NCI-H345 (cell line): ENCODE measurements around the gene PDE4A.
"Not testable (repeated sequence)": the region's sequence is repeated elsewhere in the genome, so short reads cannot be mapped to it uniquely, and the experiment has no call there.

ENCODE experiments used
- DNase-seq: peaks from one replicate; lab custom pipeline; 2025; lab: John Stamatoyannopoulos, UW

Gene PDE4A

GRCh38 chr19:10403137-10404021, 17.0 kb upstream of the PDE4A start, which contains the start of gene CDC37:
Gene CDC37 (minus strand): TSS chr19:10403542. CDS start chr19:10403479, 63 bp downstream.
- peak; percentile 97 for DNase-seq

- no peak for DNase-seq
Observed at GRCh38 chr19:10404888-10405820, 15.2 kb upstream of the PDE4A start.

GRCh38 chr19:10406191-10406590, 14.1 kb upstream of the PDE4A start:
- DNase-seq: no peak

GRCh38 chr19:10407096-10407495, 13.2 kb upstream of the PDE4A start:
- DNase-seq: no peak

- DNase-seq: no peak
Observed at GRCh38 chr19:10408511-10409283, 11.6 kb upstream of the PDE4A start.

GRCh38 chr19:10411224-10411623, 9.1 kb upstream of the PDE4A start:
- not testable (repeated sequence) for DNase-seq

- peak; percentile 26 for DNase-seq
Observed at GRCh38 chr19:10412257-10412977, 7.9 kb upstream of the PDE4A start.

GRCh38 chr19:10416083-10416379, 4.3 kb upstream of the PDE4A start:
- no peak for DNase-seq

GRCh38 chr19:10416380-10417257, 3.7 kb upstream of the PDE4A start:
- DNase-seq: peak; percentile 90

GRCh38 chr19:10417541-10418234, 2.6 kb upstream of the PDE4A start:
- DNase-seq: no peak

GRCh38 chr19:10418235-10418484, 2.2 kb upstream of the PDE4A start:
- no peak for DNase-seq

- no peak for DNase-seq
Observed at GRCh38 chr19:10418485-10419199, 1.7 kb upstream of the PDE4A start.

GRCh38 chr19:10419200-10419645, 1.1 kb upstream of the PDE4A start:
- no peak for DNase-seq

- no peak for DNase-seq
Observed at GRCh38 chr19:10419646-10420443, 493 bp upstream of the PDE4A start.

GRCh38 chr19:10421240-10422045, 1.1 kb downstream of the PDE4A start:
- no peak for DNase-seq

- no peak for DNase-seq
Observed at GRCh38 chr19:10422046-10422461, 1.7 kb downstream of the PDE4A start.

GRCh38 chr19:10422846-10423245, 2.5 kb downstream of the PDE4A start:
- no peak for DNase-seq
